Parathyroid adenoma (tissue), 2 donors: Measurements from ENCODE around the gene ATP9B.

Experiments used
- H2AFZ ChIP-seq: fragments of 300-600 bp; sonication (generic); one replicate; pipeline ENCODE4 v1.7.0; 2017; ENCODE audit warnings: antibody characterized with exemption, mild to moderate bottlenecking
- H3K27ac ChIP-seq: fragments of 300-600 bp; sonication (generic); one replicate; pipeline ENCODE4 v1.7.0; 2017
- H3K27me3 ChIP-seq: fragments of 300-600 bp; sonication (generic); one replicate; pipeline ENCODE4 v1.7.0; 2017; ENCODE audit warnings: low read length; ENCODE audit not compliant: control insufficient read depth, insufficient read depth
- H3K36me3 ChIP-seq: fragments of 300-600 bp; sonication (generic); one replicate; pipeline ENCODE4 v1.7.0; 2017; ENCODE audit warnings: low read length; ENCODE audit not compliant: control insufficient read depth, insufficient read depth
- H3K4me1 ChIP-seq: fragments of 300-600 bp; sonication (generic); one replicate; pipeline ENCODE4 v1.7.0; 2017; ENCODE audit warnings: control low read depth
- H3K4me2 ChIP-seq: fragments of 300-600 bp; sonication (generic); one replicate; pipeline ENCODE4 v1.7.0; 2017; ENCODE audit warnings: low read length
- H3K4me3 ChIP-seq: fragments of 300-600 bp; sonication (generic); one replicate; pipeline ENCODE4 v1.7.0; 2017; ENCODE audit warnings: low read depth, low read length
- H3K79me2 ChIP-seq: fragments of 300-600 bp; sonication (generic); one replicate; pipeline ENCODE4 v1.7.0; 2017; ENCODE audit warnings: control low read depth
- H3K9ac ChIP-seq: fragments of 300-600 bp; sonication (generic); one replicate; pipeline ENCODE4 v1.7.0; 2017; ENCODE audit warnings: mild to moderate bottlenecking
- H3K9me3 ChIP-seq: fragments of 300-600 bp; sonication (generic); one replicate; pipeline ENCODE4 v1.7.0; 2017; ENCODE audit warnings: low read length; ENCODE audit not compliant: control insufficient read depth
- CTCF ChIP-seq: fragments of 300-600 bp; sonication (generic); IDR thresholded peaks from one replicate; pipeline ENCODE4 v1.7.0; 2017; ENCODE audit warnings: antibody characterized with exemption, mild to moderate bottlenecking
- donor health status: primary hyperparathyroidism.

The ATP9B gene

GRCh38 chr18:79299272-79299671 is 230.1 kb downstream of the ATP9B start:
- no peaks in the 10 kb centered on the region for H3K79me2 ChIP-seq
- no peaks in the 10 kb centered on the region for H3K27me3 ChIP-seq
- no peak overlapping the region for H3K4me3 ChIP-seq
- no peak overlapping the region for H3K27ac ChIP-seq
- H3K4me2 ChIP-seq = no peak overlapping the region
- no peak for TF ChIP-seq CTCF
- no peak overlapping the region for H2AFZ ChIP-seq
- H3K9ac ChIP-seq = no peak overlapping the region
- no peaks in the 10 kb centered on the region for H3K9me3 ChIP-seq
- H3K36me3 ChIP-seq = no peaks in the 10 kb centered on the region
- H3K4me1 ChIP-seq = no peaks in the 10 kb centered on the region

DNA sequence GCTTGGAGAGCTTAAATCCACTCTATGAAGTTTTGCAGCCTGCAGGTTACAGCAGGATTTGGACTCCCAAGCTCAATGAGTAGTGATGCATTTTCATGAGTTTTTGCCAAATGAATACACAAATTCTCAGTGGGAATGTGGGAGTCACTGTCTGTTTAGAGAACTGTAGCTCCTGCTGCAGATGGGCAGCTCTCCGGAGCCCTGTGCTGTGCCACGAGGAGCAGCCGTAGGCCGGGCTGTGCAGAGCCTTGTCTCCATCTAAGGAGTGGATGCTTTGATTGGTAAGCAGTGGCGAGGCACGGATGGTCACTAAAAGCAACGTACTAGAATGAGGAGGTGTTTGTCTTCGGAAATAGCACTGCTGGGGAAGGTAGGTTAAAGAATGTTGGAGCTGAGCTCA is 230.5 kb downstream of the ATP9B start:
- no peak overlapping the region for H2AFZ ChIP-seq
- H3K27ac ChIP-seq = no peak overlapping the region
- H3K36me3 ChIP-seq = no peaks in the 10 kb centered on the region
- no peak overlapping the region for H3K4me2 ChIP-seq
- no peak overlapping the region for H3K4me3 ChIP-seq
- no peak for TF ChIP-seq CTCF
- no peaks in the 10 kb centered on the region for H3K79me2 ChIP-seq
- H3K9me3 ChIP-seq = no peaks in the 10 kb centered on the region
- no peaks in the 10 kb centered on the region for H3K4me1 ChIP-seq
- H3K9ac ChIP-seq = no peak overlapping the region
- no peaks in the 10 kb centered on the region for H3K27me3 ChIP-seq

- H3K27ac ChIP-seq = no peak overlapping the region
- no peak overlapping the region for H3K4me2 ChIP-seq
- H3K79me2 ChIP-seq = no peaks in the 10 kb centered on the region
- no peaks in the 10 kb centered on the region for H3K36me3 ChIP-seq
- no peaks in the 10 kb centered on the region for H3K4me1 ChIP-seq
- H2AFZ ChIP-seq = no peak overlapping the region
- no peak overlapping the region for H3K9ac ChIP-seq
- H3K27me3 ChIP-seq = no peaks in the 10 kb centered on the region
- no peak overlapping the region for H3K4me3 ChIP-seq
- TF ChIP-seq CTCF = no peak
- H3K9me3 ChIP-seq = no peaks in the 10 kb centered on the region
Observed at GRCh38 chr18:79300413-79300812, 231.2 kb downstream of the ATP9B start.

DNA sequence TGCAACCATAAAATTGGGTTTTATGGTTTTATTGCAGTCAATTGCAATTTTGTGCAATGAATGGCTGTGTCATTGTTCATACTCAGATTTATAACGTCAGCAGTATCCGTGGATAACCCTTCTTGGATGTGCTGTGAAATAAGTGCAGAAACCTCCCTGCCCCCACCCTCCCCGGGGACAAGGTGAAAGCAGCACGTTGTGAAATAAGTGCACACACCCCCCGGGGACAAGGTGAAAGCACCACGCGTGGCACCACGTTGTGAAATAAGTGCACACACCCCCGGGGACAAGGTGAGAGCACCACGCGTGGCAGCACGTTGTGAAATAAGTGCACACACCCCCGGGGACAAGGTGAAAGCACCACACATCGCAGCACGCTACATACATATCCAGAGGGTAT is 232.9 kb downstream of the ATP9B start:
- Histone ChIP-seq H3K9me3 (no peaks in the 10 kb centered on the region), H3K9ac (no peak overlapping the region), H3K27me3 (no peaks in the 10 kb centered on the region), H3K4me1 (no peaks in the 10 kb centered on the region), H2AFZ (no peak overlapping the region), H3K27ac (no peak overlapping the region), H3K4me2 (no peak overlapping the region), H3K4me3 (no peak overlapping the region), H3K36me3 (no peaks in the 10 kb centered on the region), H3K79me2 (no peaks in the 10 kb centered on the region)
- TF ChIP-seq CTCF = no peak

GRCh38 chr18:79305911-79306310 is 236.7 kb downstream of the ATP9B start:
- no peak overlapping the region for H3K4me3 ChIP-seq
- H3K9me3 ChIP-seq = no peaks in the 10 kb centered on the region
- H3K9ac ChIP-seq = no peak overlapping the region
- H3K27ac ChIP-seq = no peak overlapping the region
- H3K36me3 ChIP-seq = no peaks in the 10 kb centered on the region
- H3K4me2 ChIP-seq = no peak overlapping the region
- no peaks in the 10 kb centered on the region for H3K79me2 ChIP-seq
- H3K4me1 ChIP-seq = no peaks in the 10 kb centered on the region
- no peak overlapping the region for H2AFZ ChIP-seq
- no peaks in the 10 kb centered on the region for H3K27me3 ChIP-seq
- TF ChIP-seq CTCF = no peak
